Liver (tissue), 3 donors: ENCODE measurements around the gene ETV4.

Source experiments
- EGR1 ChIP-seq, 2 donors: IDR thresholded peaks; 2 replicates each; pipeline ENCODE4 v1.6.1; 2016 to 2018; ENCODE audit warnings: antibody characterized with exemption in 2 of 2, low read depth in 2 of 2
- GABPA ChIP-seq, 2 donors: IDR thresholded peaks in 1 of 2; conservative IDR thresholded peaks in 1 of 2; 2 replicates each; pipeline ENCODE4 v1.6.1; 2016; ENCODE audit warnings: antibody characterized with exemption in 2 of 2, mild to moderate bottlenecking in 1 of 2, moderate library complexity in 1 of 2
- HNF4G ChIP-seq: IDR thresholded peaks from 2 replicates; pipeline ENCODE4 v1.6.1; 2016; ENCODE audit warnings: antibody characterized with exemption
- RAD21 ChIP-seq, 2 donors: IDR thresholded peaks; 2 replicates each; pipeline ENCODE4 v1.6.1; 2016; ENCODE audit warnings: antibody characterized with exemption in 2 of 2, mild to moderate bottlenecking in 2 of 2
- SP1 ChIP-seq: IDR thresholded peaks from 2 replicates; pipeline ENCODE4 v1.6.1; 2018; ENCODE audit warnings: antibody characterized with exemption, mild to moderate bottlenecking
- TAF1 ChIP-seq: conservative IDR thresholded peaks from 2 replicates; pipeline ENCODE4 v1.6.1; 2016; ENCODE audit warnings: antibody characterized with exemption, mild to moderate bottlenecking
- TF ChIP-seq, protein P1 (sequence below): IDR thresholded peaks from 2 replicates; pipeline ENCODE4 v1.6.1; 2016; ENCODE audit warnings: antibody characterized with exemption
- TF ChIP-seq, protein P2 (sequence below): fragments of 150-350 bp; IDR thresholded peaks from 2 replicates; pipeline ENCODE4 v1.5.1; 2017; ENCODE audit warnings: improper control_type of control experiment, low read depth, low read length; ENCODE audit not compliant: missing input control
- TF ChIP-seq, protein P3 (sequence below): IDR thresholded peaks from 2 replicates; pipeline ENCODE4 v1.6.1; 2016; ENCODE audit warnings: antibody characterized with exemption, mild to moderate bottlenecking
- TF ChIP-seq, protein P4 (sequence below): IDR thresholded peaks from 2 replicates; pipeline ENCODE4 v1.6.1; 2016; ENCODE audit warnings: antibody characterized with exemption
- donor health status: healthy.
- donor health status: healthy.

DNA sequence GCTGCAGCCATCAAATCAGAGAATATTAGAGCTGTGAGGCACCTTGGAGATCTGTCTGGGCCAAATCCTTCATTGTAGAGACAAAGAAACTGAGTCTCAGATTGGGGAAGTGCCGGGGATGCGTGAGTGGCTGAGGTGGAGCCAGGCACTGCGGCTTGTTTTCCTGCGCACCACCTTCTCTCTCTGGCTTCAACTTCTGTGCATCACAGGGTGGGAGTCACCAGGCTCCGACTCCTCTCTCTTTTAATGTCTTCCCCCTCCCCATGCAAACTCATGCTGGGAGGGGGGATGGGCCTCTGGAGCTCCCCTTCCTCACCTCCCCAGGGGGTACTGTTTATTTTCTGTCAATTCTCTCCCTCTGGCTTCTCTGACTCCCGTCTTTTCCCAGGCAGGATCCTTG lies 8.7 kb upstream of the ETV4 start:
- TF ChIP-seq, protein P1, sequence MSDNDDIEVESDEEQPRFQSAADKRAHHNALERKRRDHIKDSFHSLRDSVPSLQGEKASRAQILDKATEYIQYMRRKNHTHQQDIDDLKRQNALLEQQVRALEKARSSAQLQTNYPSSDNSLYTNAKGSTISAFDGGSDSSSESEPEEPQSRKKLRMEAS = no peak
- TF ChIP-seq, protein P2, sequence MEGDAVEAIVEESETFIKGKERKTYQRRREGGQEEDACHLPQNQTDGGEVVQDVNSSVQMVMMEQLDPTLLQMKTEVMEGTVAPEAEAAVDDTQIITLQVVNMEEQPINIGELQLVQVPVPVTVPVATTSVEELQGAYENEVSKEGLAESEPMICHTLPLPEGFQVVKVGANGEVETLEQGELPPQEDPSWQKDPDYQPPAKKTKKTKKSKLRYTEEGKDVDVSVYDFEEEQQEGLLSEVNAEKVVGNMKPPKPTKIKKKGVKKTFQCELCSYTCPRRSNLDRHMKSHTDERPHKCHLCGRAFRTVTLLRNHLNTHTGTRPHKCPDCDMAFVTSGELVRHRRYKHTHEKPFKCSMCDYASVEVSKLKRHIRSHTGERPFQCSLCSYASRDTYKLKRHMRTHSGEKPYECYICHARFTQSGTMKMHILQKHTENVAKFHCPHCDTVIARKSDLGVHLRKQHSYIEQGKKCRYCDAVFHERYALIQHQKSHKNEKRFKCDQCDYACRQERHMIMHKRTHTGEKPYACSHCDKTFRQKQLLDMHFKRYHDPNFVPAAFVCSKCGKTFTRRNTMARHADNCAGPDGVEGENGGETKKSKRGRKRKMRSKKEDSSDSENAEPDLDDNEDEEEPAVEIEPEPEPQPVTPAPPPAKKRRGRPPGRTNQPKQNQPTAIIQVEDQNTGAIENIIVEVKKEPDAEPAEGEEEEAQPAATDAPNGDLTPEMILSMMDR = no peak
- TF ChIP-seq SP1 (no peak), GABPA (IDR thresholded peaks at IDR 0.05 in 1 of 2, conservative IDR thresholded peaks at IDR 0.05 in 1 of 2) (no peak), TAF1 (no peak), EGR1 (IDR thresholded peaks at IDR 0.05; ENCODE audit: low read depth in 2 of 2) (no peak), RAD21 (IDR thresholded peaks at IDR 0.05) (no peak), HNF4G (no peak)
- TF ChIP-seq, protein P3, sequence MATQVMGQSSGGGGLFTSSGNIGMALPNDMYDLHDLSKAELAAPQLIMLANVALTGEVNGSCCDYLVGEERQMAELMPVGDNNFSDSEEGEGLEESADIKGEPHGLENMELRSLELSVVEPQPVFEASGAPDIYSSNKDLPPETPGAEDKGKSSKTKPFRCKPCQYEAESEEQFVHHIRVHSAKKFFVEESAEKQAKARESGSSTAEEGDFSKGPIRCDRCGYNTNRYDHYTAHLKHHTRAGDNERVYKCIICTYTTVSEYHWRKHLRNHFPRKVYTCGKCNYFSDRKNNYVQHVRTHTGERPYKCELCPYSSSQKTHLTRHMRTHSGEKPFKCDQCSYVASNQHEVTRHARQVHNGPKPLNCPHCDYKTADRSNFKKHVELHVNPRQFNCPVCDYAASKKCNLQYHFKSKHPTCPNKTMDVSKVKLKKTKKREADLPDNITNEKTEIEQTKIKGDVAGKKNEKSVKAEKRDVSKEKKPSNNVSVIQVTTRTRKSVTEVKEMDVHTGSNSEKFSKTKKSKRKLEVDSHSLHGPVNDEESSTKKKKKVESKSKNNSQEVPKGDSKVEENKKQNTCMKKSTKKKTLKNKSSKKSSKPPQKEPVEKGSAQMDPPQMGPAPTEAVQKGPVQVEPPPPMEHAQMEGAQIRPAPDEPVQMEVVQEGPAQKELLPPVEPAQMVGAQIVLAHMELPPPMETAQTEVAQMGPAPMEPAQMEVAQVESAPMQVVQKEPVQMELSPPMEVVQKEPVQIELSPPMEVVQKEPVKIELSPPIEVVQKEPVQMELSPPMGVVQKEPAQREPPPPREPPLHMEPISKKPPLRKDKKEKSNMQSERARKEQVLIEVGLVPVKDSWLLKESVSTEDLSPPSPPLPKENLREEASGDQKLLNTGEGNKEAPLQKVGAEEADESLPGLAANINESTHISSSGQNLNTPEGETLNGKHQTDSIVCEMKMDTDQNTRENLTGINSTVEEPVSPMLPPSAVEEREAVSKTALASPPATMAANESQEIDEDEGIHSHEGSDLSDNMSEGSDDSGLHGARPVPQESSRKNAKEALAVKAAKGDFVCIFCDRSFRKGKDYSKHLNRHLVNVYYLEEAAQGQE = no peak
- TF ChIP-seq, protein P4, sequence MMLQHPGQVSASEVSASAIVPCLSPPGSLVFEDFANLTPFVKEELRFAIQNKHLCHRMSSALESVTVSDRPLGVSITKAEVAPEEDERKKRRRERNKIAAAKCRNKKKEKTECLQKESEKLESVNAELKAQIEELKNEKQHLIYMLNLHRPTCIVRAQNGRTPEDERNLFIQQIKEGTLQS = no peak
